Renal pelvis (tissue), 4 donors: Measurements from ENCODE around the gene DCAF16. TPM values are rescaled to one million over a fixed set of nuclear protein-coding genes. Genes with fewer than 3 reads are reported as not detected.

Experiments
- DNase-seq: peaks from one replicate; pipeline ENCODE4 v3.0.0-alpha.2; 2013
- polyA plus RNA-seq, 3 donors: library from polyadenylated mRNA; unstranded; fragments of 120-200 nt; gene quantifications; one replicate each; pipeline ENCODE4 v1.2.1, GENCODE V29; 2013; ENCODE audit not compliant: insufficient read length in 3 of 3

Gene DCAF16
- polyA plus RNA-seq, 3 donors = 36.2 to 73.7 (median 70.5) TPM

- DNase-seq = no peak
Measured at GRCh38 chr4:17794730-17795129, 15.8 kb downstream of the DCAF16 start.

- DNase-seq = no peak
Measured at GRCh38 chr4:17788956-17789355, 21.6 kb downstream of the DCAF16 start.

- no peak for DNase-seq
Measured at GRCh38 chr4:17787315-17787714, 23.2 kb downstream of the DCAF16 start.

- no peak for DNase-seq
Measured at GRCh38 chr4:17786567-17786966, 24.0 kb downstream of the DCAF16 start.

- DNase-seq = no peak
Measured at GRCh38 chr4:17785858-17786257, 24.7 kb downstream of the DCAF16 start.

DNA sequence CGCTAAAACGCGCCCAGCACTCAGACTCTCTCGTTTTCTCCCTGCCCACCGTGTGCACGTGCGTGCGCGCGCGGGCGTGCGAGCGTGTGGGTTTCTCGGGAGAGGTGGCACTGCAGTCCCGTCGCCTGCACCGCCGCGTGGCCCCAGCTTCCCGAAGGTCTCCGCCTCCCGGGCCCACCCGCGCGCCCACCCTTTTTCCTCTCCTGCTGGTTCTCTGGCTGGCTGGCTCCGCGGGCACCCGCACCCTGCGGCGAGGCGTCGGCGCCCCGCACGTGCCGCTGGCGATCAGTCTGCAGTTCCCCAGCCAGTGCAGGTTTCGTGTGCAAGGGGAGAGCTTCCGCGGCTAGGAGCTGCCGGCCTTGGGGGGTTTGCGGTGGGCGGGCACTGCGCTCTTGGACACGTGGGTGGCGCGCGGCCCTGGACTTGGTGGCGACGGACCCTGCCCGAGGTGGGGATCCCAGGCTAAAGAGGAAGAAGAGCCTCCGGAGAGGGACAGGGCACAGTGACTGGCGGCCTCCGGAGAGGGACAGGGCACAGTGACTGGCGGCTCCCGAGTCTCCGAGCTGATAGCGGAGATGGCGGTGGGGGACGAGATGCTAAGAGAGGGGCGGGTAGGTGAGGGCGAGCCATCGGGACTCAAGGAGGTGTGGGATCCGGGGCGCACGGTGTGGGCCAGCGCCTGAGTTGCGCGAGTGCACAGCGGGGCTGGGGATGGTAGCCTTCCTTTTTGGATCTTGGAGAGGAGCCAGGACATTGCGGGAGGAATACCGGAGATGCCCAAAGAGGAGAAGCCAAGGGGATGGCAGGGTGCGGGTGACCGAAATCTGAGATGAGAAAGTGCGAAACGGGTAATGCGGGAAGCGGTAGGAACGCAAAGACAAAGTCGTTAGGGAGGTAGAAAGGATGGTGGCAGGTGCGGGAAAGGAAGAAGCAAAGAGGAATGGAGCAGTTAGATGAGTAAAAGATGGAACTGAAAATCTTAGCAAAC lies 29.0 kb downstream of the DCAF16 start, which contains the start of gene FAM184B:
Gene FAM184B (minus strand): TSS at position 322 of the 988 bp plus-strand sequence. CDS start 322 bp downstream, outside the sequence.
- no peak for DNase-seq

DNA sequence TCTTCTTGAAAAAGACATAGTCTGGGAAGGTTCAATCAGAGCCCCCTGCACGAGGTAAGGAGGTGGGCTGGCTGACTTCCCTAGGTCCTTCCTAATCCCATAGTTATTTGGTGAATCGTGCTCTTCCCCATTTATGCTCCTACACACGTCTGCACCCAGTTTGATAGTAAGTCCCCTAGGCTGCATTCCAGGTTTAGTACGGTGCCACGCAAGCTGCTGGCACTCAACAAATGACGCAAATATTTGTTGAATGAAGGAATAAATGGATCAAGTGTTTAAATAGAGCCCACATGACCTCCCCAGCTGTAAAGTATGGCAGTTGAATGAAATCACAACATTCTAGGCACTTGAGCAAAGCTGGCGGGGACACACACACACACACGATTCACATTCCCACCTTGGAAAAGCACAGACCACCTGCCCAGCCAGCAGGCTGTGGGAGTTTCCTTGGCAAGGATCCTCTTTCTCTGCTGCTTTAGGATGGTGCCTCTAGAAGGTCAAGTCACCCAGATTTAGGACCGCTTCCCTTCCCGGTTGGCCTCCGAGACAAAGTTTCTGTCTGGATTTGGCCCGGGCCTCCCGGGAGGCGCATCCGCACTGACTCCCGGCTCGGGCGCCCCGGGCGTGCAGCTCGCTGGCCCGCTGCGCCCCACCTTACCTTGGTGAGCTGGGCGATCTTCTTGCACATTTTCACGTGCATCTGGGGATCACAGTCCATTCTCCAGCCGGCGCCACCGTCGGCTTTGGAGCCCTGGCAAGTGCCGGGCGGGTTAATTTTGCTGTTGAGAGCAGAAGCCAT lies 29.9 kb downstream of the DCAF16 start:
- no peak for DNase-seq

- DNase-seq = no peak
Measured at GRCh38 chr4:17778431-17778830, 32.1 kb downstream of the DCAF16 start.

DNA sequence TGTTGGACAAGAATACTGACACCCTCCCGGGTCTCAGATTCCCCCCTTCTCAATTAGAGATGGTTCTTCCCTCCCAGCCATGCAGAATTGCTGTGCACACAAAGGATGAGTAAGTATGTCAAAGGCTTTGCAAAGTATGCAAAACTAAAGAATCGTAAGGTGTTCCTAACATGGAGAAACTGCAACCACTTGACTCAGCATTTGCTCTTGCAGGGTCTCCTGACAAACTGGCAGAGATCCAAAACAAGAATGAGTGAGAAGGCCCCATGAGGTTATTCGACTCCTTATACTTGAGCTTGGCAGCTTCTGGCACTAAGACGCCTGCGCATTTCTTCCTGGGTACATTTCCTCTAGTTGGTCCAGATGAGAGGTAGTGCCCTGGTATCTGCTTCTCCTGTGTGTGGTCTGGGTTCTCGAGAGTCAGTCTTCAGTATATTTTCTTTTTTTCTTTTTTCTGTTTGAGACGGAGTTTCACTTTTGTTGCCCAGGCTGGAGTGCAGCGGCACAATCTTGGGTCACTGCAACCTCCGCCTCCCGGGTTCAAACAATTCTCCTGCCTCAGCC lies 37.3 kb downstream of the DCAF16 start:
- no peak for DNase-seq

GRCh38 chr4:17771284-17771908 lies 39.2 kb downstream of the DCAF16 start:
- DNase-seq = no peak

DNA sequence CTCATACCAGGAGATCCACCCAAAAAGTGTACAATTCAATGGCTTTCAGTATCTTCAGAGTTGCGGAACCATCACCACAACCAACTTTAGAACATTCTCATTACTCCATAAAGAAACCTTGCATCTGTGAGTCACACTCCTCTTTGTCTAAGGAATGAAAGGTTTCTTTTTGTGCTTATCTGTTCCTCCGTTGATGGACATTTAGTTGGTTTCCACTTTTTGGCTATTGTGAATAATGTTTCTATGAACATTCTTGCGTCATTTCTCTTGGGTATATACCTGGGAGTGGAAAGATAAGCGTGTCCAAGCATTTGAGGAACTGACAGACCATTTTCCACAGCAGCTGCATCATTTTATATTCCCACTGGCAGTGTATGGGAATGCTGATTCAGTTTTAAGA lies 39.7 kb downstream of the DCAF16 start:
- no peak for DNase-seq

- DNase-seq = no peak
Measured at GRCh38 chr4:17769406-17770174, 41.0 kb downstream of the DCAF16 start.

DNA sequence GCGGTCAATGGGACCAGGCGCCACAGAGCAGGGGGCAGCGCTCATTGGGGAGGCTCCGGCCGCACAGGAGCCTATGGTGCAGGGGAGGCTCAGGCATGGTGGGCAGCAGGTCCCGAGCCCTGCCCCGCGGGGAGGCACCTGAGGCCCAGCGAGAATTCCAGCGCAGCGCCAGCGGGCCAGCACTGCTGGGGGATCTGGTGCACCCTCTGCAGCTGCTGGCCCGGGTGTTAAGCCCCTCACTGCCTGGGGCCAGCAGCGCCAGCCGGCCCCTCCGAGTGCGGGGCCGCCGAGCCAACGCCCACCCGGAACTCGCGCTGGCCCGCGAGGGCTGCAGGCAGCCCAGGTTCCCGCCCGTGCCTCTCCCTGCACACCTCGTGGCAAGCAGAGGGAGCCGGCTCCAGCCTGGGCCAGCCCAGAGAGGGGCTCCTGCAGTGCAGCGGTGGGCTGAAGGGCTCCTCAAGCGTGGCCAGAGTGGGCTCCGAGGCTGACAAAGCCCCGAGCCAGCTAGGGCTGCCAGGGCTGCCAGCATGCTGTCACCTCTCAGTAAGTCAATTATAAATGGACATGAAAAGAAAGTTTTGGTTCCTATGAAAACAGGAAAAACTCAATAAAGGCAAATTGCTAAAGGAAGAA lies 43.6 kb downstream of the DCAF16 start:
- DNase-seq = no peak

- DNase-seq = no peak
Measured at GRCh38 chr4:17765514-17766286, 44.9 kb downstream of the DCAF16 start.

GRCh38 chr4:17763931-17764330 lies 46.6 kb downstream of the DCAF16 start:
- DNase-seq = no peak

DNA sequence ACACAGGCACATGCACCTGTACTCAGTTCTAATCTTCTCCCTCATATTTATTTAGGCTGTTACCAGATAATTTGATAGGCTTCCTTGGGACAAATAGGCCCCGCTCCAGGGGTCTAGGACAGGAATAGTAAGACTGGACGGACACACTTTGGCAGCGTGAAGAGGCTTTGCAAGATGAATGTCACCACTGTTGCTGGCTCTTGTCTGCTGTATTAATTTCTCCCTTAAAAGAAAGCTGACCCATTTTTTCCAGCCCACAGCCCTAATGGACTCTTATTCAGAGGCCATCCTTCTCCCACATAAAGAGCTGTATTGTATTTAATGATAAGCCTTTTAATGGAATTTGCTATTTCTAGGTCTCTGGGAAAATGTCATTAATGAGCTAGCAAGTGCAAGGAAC lies 47.1 kb downstream of the DCAF16 start:
- DNase-seq = no peak

GRCh38 chr4:17762726-17763125 lies 47.8 kb downstream of the DCAF16 start:
- DNase-seq = no peak

DNA sequence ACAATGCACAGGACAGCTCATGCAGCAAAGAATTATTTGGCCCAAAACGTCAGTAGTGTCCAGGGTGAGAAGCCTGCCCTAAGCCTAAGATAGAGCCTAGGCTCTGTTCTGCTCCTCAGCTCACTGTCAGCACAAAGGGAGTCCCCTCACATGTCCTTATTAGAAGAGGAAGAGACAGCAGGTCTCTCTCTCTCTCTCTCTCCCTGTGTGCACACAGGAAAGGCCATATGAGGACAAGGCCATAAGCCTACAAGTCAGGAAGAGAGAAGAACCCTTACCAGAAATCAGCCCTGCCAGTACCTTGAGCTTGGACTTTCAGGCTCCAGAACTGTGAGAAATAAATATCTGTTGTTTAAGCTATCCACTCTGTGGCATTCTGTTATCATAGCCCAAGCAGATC lies 49.5 kb downstream of the DCAF16 start:
- DNase-seq = no peak

DNA sequence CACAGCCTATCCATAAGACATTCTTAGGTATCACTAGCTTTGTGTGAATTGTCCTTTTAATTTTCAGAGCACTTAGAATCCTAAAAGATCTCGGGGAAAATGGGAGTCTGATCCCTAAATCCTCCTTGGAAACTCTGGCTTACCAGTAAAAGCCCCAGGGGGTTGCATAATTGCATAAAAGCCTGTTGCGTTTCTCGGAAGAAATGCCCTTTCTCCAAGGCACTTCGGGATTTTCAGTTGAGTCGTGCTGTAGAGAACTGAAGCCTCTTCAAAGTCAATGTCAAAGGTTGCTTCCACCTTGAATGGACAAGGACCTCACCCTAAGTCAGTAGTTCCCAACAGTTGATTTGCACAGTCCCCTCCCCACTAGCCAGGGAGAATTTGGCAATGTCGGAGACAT lies 49.9 kb downstream of the DCAF16 start:
- DNase-seq = no peak

- no peak for DNase-seq
Measured at GRCh38 chr4:17758485-17758884, 52.1 kb downstream of the DCAF16 start.
